Neural cell (in vitro differentiated cells): ENCODE results near the gene ALDOC. TPM values are rescaled to one million over a fixed set of nuclear protein-coding genes. Genes with fewer than 3 reads are reported as not detected.

Experiments
- H2AFZ ChIP-seq: fragments of 200-600, 300-800 bp; sonication (generic), shearing (Covaris generic); 2 replicates; pipeline ENCODE4 v1.6.0; 2014; ENCODE audit warnings: low read depth, mild to moderate bottlenecking, antibody characterized with exemption, low read length, moderate library complexity
- H3F3A ChIP-seq: fragments of 200-600 bp; shearing (Covaris generic); 2 replicates; pipeline ENCODE4 v1.6.1; 2016; ENCODE audit warnings: mild to moderate bottlenecking, moderate library complexity, mixed read lengths, antibody characterized with exemption, low read length; ENCODE audit not compliant: insufficient read depth, poor library complexity, severe bottlenecking
- H3K27ac ChIP-seq: fragments of 200-600, 300-800 bp; sonication (generic), shearing (Covaris generic); 2 replicates; pipeline ENCODE4 v1.5.1; 2014; ENCODE audit warnings: mild to moderate bottlenecking, low read length, moderate library complexity
- H3K27me3 ChIP-seq: fragments of 300-800, 200-600 bp; sonication (generic), shearing (Covaris generic); 2 replicates; pipeline ENCODE4 v1.6.0; 2014; ENCODE audit warnings: mild to moderate bottlenecking, low read depth, low read length, moderate library complexity; ENCODE audit not compliant: insufficient read depth
- H3K36me3 ChIP-seq: fragments of 300-800, 200-600 bp; sonication (generic), shearing (Covaris generic); 2 replicates; pipeline ENCODE4 v1.5.1; 2014; ENCODE audit warnings: mild to moderate bottlenecking, antibody characterized with exemption, low read length, moderate library complexity; ENCODE audit not compliant: insufficient read depth
- H3K4me2 ChIP-seq: fragments of 300-800, 200-600 bp; sonication (generic), shearing (Covaris generic); 2 replicates; pipeline ENCODE4 v1.6.0; 2014; ENCODE audit warnings: mild to moderate bottlenecking, low read length
- H3K4me3 ChIP-seq: fragments of 300-800, 200-600 bp; sonication (generic), shearing (Covaris generic); 2 replicates; pipeline ENCODE4 v1.5.1; 2014; ENCODE audit warnings: mild to moderate bottlenecking, low read length, moderate library complexity
- H3K79me2 ChIP-seq: fragments of 200-600 bp; shearing (Covaris generic); replicated peaks from 2 replicates; pipeline ENCODE4 v1.6.0; 2014; ENCODE audit warnings: mild to moderate bottlenecking, low read length, moderate library complexity; ENCODE audit not compliant: insufficient read depth
- H3K9ac ChIP-seq: fragments of 300-800, 200-600 bp; sonication (generic), shearing (Covaris generic); 2 replicates; pipeline ENCODE4 v1.6.1; 2016; ENCODE audit warnings: mild to moderate bottlenecking, low read length, mixed read lengths
- H3K9me2 ChIP-seq: fragments of 200-600 bp; shearing (Covaris generic); 2 replicates; pipeline ENCODE4 v1.6.1; 2016; ENCODE audit warnings: mild to moderate bottlenecking, low read length, mixed read lengths; ENCODE audit not compliant: insufficient read depth
- H3K9me3 ChIP-seq: fragments of 200-600, 300-800 bp; sonication (generic), shearing (Covaris generic); 2 replicates; pipeline ENCODE4 v1.6.1; 2016; ENCODE audit warnings: mild to moderate bottlenecking, mixed run types, low read length, moderate library complexity, mixed read lengths
- H4K20me1 ChIP-seq: fragments of 200-600 bp; shearing (Covaris generic); 2 replicates; pipeline ENCODE4 v1.6.1; 2016; ENCODE audit warnings: mild to moderate bottlenecking, mixed run types; ENCODE audit not compliant: insufficient read depth
- CTCF ChIP-seq: fragments of 450-650 bp; IDR thresholded peaks from 2 replicates; pipeline ENCODE4 v1.5.1; 2014; ENCODE audit warnings: antibody characterized with exemption, mild to moderate bottlenecking, moderate library complexity; ENCODE audit not compliant: poor library complexity, severe bottlenecking
- EP300 ChIP-seq: fragments of 450-650 bp; conservative IDR thresholded peaks from 2 replicates; pipeline ENCODE4 v1.6.1; 2014; ENCODE audit warnings: antibody characterized with exemption, mild to moderate bottlenecking, moderate library complexity; ENCODE audit not compliant: poor library complexity, severe bottlenecking
- EZH2 ChIP-seq: fragments of 200-600, 300-800 bp; shearing (Covaris generic), sonication (generic); IDR thresholded peaks from 2 replicates; pipeline ENCODE4 v1.6.1; 2014; ENCODE audit warnings: antibody characterized with exemption, low read length, borderline replicate concordance, mild to moderate bottlenecking; ENCODE audit not compliant: insufficient read depth, poor library complexity, severe bottlenecking
- MXI1 ChIP-seq: fragments of 450-650 bp; conservative IDR thresholded peaks from 2 replicates; pipeline ENCODE4 v1.6.1; 2014; ENCODE audit warnings: antibody characterized with exemption, mild to moderate bottlenecking; ENCODE audit not compliant: poor library complexity, severe bottlenecking
- POLR2AphosphoS5 ChIP-seq: IDR thresholded peaks from 2 replicates; pipeline ENCODE4 v1.6.1; 2012
- RAD21 ChIP-seq: fragments of 450-650 bp; conservative IDR thresholded peaks from 2 replicates; pipeline ENCODE4 v1.6.1; 2014; ENCODE audit warnings: antibody characterized with exemption, mild to moderate bottlenecking, moderate library complexity
- SMC3 ChIP-seq: fragments of 450-650 bp; conservative IDR thresholded peaks from 2 replicates; pipeline ENCODE4 v1.6.1; 2014; ENCODE audit warnings: antibody characterized with exemption, mild to moderate bottlenecking, moderate library complexity; ENCODE audit not compliant: poor library complexity
- TAF1 ChIP-seq: IDR thresholded peaks from 2 replicates; pipeline ENCODE4 v1.6.1; 2012; ENCODE audit warnings: low read depth
- polyA plus RNA-seq: library from polyadenylated mRNA; depleted of rRNA; stranded (reverse); fragments of >200 nt; gene quantifications from 2 replicates; pipeline ENCODE4 v1.2.3, GENCODE V29; 2014
- TF ChIP-seq, protein P1 (sequence below): IDR thresholded peaks from 2 replicates; pipeline ENCODE4 v1.6.1; 2012; ENCODE audit warnings: borderline replicate concordance

Gene ALDOC
- polyA plus RNA-seq, 1 donor from 2014 or later = 4.0 TPM

DNA sequence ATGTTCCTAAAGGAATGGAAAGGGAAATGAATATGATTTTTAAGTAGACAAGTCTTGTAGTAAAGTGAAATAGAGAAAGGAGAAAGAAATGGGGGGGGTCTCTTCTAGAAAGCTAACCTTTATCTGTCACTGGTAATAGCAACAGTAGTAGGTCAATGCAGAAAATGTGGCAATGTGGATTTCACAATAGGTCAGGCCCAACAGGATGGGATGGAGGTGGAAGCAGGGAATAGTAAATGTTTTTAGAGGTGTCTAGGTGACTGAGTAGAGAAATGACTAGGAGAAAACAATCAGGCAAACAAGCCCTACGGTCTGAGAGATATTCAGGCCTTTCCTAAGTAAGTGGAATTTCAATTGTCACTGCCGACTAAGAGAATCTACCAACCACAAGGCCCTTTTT is 43.3 kb upstream of the ALDOC start:
- no peak overlapping the region for H2AFZ ChIP-seq
- H3K9me2 ChIP-seq = no peaks in the 10 kb centered on the region
- H3K4me2 ChIP-seq = no peak overlapping the region
- no peaks in the 10 kb centered on the region for H3K79me2 ChIP-seq
- H3K4me3 ChIP-seq = no peak overlapping the region
- no peaks in the 10 kb centered on the region for H4K20me1 ChIP-seq
- no peak overlapping the region for H3K27ac ChIP-seq
- TF ChIP-seq POLR2AphosphoS5 (no peak), MXI1 (no peak), RAD21 (no peak), CTCF (no peak), TAF1 (no peak), EZH2 (no peak), SMC3 (no peak)
- TF ChIP-seq, protein P1, sequence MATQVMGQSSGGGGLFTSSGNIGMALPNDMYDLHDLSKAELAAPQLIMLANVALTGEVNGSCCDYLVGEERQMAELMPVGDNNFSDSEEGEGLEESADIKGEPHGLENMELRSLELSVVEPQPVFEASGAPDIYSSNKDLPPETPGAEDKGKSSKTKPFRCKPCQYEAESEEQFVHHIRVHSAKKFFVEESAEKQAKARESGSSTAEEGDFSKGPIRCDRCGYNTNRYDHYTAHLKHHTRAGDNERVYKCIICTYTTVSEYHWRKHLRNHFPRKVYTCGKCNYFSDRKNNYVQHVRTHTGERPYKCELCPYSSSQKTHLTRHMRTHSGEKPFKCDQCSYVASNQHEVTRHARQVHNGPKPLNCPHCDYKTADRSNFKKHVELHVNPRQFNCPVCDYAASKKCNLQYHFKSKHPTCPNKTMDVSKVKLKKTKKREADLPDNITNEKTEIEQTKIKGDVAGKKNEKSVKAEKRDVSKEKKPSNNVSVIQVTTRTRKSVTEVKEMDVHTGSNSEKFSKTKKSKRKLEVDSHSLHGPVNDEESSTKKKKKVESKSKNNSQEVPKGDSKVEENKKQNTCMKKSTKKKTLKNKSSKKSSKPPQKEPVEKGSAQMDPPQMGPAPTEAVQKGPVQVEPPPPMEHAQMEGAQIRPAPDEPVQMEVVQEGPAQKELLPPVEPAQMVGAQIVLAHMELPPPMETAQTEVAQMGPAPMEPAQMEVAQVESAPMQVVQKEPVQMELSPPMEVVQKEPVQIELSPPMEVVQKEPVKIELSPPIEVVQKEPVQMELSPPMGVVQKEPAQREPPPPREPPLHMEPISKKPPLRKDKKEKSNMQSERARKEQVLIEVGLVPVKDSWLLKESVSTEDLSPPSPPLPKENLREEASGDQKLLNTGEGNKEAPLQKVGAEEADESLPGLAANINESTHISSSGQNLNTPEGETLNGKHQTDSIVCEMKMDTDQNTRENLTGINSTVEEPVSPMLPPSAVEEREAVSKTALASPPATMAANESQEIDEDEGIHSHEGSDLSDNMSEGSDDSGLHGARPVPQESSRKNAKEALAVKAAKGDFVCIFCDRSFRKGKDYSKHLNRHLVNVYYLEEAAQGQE = no peak
- H3F3A ChIP-seq = no peaks in the 10 kb centered on the region
- H3K36me3 ChIP-seq = no peaks in the 10 kb centered on the region
- H3K9me3 ChIP-seq = no peaks in the 10 kb centered on the region
- H3K9ac ChIP-seq = no peak overlapping the region
- no peaks in the 10 kb centered on the region for H3K27me3 ChIP-seq

DNA sequence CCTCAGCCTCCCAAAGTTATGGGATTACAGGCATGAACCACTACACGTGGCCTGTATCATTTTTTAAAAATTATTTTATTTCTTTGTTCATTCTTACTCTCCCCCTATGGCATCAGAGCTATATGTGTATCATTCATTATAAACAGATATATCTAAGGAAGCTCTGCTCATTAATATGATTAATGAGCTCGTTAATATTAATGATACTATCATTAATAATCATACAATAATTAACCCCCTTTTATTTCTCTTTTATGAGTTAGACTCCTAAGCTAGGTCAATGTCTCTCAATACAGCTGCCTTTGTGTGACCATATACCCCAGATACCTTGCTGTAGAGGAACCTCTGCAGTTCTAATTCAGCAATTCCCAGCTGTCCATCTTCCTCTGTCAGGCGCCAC is 41.8 kb upstream of the ALDOC start:
- Histone ChIP-seq H3K9me3 (no peaks in the 10 kb centered on the region), H3F3A (no peaks in the 10 kb centered on the region), H3K4me3 (no peak overlapping the region), H4K20me1 (no peaks in the 10 kb centered on the region), H3K27me3 (no peaks in the 10 kb centered on the region), H3K36me3 (peaks cover 3% of the 10 kb centered on the region), H3K4me2 (no peak overlapping the region), H3K27ac (no peak overlapping the region), H3K9ac (no peak overlapping the region), H3K79me2 (no peaks in the 10 kb centered on the region), H2AFZ (no peak overlapping the region), H3K9me2 (no peaks in the 10 kb centered on the region)
- TF ChIP-seq EZH2 (no peak), MXI1 (no peak), SMC3 (no peak), EP300 (no peak), CTCF (no peak), TAF1 (no peak), RAD21 (no peak), POLR2AphosphoS5 (no peak)
- TF ChIP-seq, protein P1 = no peak
